Gastroesophageal sphincter (tissue), 4 donors: ENCODE data around the gene COL6A1. TPM values are rescaled to one million over a fixed set of nuclear protein-coding genes. Genes with fewer than 3 reads are reported as not detected.

ENCODE experiments used
- ATAC-seq: fragments of 150-250 bp; one replicate; pipeline ENCODE4 v1.9.1; 2016; ENCODE audit warnings: mild to moderate bottlenecking, moderate library complexity
- H3K27ac ChIP-seq, 4 donors: fragments of 200-600 bp; sonication (generic) in 3 of 4; 1 replicate in 3 of 4; 2 replicates in 1 of 4; pipeline ENCODE4 v1.5.1; 2016 to 2019
- H3K27me3 ChIP-seq: fragments of 200-600 bp; sonication (generic); one replicate; pipeline ENCODE4 v1.5.1; 2019
- H3K36me3 ChIP-seq, 2 donors: fragments of 200-600 bp; sonication (generic); one replicate each; pipeline ENCODE4 v1.5.1; 2019; ENCODE audit warnings: control low read depth in 1 of 2
- H3K4me1 ChIP-seq, 3 donors: fragments of 200-600 bp; sonication (generic); 1 replicate in 2 of 3; 2 replicates in 1 of 3; pipeline ENCODE4 v1.5.1; 2016 to 2019; ENCODE audit warnings: control low read depth in 2 of 3
- H3K4me3 ChIP-seq, 2 donors: fragments of 200-600 bp; sonication (generic); one replicate each; pipeline ENCODE4 v1.5.1; 2019; ENCODE audit warnings: mild to moderate bottlenecking in 1 of 2, moderate library complexity in 1 of 2
- H3K9me3 ChIP-seq, 3 donors: fragments of 200-600 bp; sonication (generic); one replicate each; pipeline ENCODE4 v1.5.1; 2017 to 2019; ENCODE audit warnings: control low read depth in 2 of 3
- EP300 ChIP-seq: sonication (generic); formaldehyde crosslinking; IDR thresholded peaks from one replicate; pipeline ENCODE4 v1.6.1; 2017; ENCODE audit warnings: antibody characterized with exemption, mild to moderate bottlenecking
- POLR2A ChIP-seq, 2 donors: fragments of 450-650 bp; IDR thresholded peaks; one replicate each; pipeline ENCODE4 v1.6.1; 2017; ENCODE audit warnings: antibody characterized with exemption in 2 of 2, mild to moderate bottlenecking in 2 of 2, moderate library complexity in 1 of 2
- POLR2AphosphoS5 ChIP-seq: sonication (generic); formaldehyde crosslinking; IDR thresholded peaks from one replicate; pipeline ENCODE4 v1.6.1; 2017; ENCODE audit warnings: antibody characterized with exemption
- WGBS, 2 donors: methylation state at CpG; one replicate each; pipeline ENCODE4 v1.1.5; 2018; ENCODE audit warnings: low coverage in 1 of 2; 5-methylcytosine and 5-hydroxymethylcytosine counted together
- total RNA-seq, 4 donors: library from RNA; depleted of rRNA; stranded (reverse); fragments of >200 nt; gene quantifications; one replicate each; pipeline ENCODE4 v1.1.0, GENCODE V29; 2016
- TF ChIP-seq, protein P1 (sequence below), 4 experiments: fragments of 200-600 bp in 2 of 4; fragments of 450-650 bp in 2 of 4; sonication (generic) in 1 of 4; IDR thresholded peaks; one replicate each; pipeline ENCODE4 v1.5.1; 2017 to 2019; ENCODE audit warnings: antibody characterized with exemption in 4 of 4, mild to moderate bottlenecking in 2 of 4, moderate library complexity in 2 of 4

COL6A1 gene
- total RNA-seq, 4 donors from 2014 or later: 477 to 1,231 (median 878) TPM

DNA sequence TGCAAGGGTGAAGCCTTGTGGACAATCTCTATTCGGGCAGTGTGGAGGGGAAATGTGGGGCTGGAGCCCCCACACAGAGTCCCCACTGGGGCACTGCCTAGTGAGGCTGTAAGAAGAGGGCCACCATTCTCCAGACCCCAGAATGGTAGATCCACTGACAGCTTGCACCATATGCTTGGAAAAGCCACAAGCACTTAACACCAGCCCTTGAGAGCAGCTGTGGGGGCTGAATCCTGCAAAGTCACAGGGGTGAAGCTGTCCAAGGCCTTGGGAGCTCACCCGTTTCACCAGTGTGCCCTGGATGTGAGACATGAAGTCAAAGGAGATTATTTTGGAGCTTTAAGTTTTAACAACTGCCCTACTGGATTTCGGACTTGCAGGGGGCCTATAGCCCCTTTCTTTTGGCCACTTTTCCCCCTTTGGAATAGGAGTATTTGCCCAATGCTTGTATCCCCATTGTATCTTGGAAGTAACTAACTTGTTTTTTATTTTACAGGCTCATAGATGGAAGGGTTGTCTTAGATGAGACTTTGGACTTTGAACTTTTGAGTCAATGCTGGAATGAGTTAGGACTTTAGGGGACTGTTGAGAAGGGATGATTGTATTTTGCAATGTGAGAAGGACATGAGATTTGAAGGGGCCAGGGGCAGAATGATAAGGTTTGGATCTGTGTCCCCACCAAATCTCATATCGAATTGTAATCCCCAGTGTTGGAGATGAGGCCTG is 16.3 kb upstream of the COL6A1 start:
- peaks cover 0 to 8% (median 0%) of the 10 kb centered on the region in 3 donors for H3K9me3 ChIP-seq
- TF ChIP-seq POLR2A (IDR thresholded peaks at IDR 0.05) (no peak), POLR2AphosphoS5 (no peak), EP300 (no peak)
- TF ChIP-seq, protein P1, sequence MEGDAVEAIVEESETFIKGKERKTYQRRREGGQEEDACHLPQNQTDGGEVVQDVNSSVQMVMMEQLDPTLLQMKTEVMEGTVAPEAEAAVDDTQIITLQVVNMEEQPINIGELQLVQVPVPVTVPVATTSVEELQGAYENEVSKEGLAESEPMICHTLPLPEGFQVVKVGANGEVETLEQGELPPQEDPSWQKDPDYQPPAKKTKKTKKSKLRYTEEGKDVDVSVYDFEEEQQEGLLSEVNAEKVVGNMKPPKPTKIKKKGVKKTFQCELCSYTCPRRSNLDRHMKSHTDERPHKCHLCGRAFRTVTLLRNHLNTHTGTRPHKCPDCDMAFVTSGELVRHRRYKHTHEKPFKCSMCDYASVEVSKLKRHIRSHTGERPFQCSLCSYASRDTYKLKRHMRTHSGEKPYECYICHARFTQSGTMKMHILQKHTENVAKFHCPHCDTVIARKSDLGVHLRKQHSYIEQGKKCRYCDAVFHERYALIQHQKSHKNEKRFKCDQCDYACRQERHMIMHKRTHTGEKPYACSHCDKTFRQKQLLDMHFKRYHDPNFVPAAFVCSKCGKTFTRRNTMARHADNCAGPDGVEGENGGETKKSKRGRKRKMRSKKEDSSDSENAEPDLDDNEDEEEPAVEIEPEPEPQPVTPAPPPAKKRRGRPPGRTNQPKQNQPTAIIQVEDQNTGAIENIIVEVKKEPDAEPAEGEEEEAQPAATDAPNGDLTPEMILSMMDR (IDR thresholded peaks at IDR 0.05): no peak
- H3K27ac ChIP-seq: no peak overlapping the region
- WGBS, 2 donors: 100% methylated on average over 2 to 3 of the region's 4 CpGs
- H3K36me3 ChIP-seq: no peaks in the 10 kb centered on the region
- H3K27me3 ChIP-seq: no peaks in the 10 kb centered on the region
- no peak for ATAC-seq
- H3K4me3 ChIP-seq: no peak overlapping the region
- H3K4me1 ChIP-seq: peaks cover 0 to 4% (median under 1%) of the 10 kb centered on the region in 3 donors

DNA sequence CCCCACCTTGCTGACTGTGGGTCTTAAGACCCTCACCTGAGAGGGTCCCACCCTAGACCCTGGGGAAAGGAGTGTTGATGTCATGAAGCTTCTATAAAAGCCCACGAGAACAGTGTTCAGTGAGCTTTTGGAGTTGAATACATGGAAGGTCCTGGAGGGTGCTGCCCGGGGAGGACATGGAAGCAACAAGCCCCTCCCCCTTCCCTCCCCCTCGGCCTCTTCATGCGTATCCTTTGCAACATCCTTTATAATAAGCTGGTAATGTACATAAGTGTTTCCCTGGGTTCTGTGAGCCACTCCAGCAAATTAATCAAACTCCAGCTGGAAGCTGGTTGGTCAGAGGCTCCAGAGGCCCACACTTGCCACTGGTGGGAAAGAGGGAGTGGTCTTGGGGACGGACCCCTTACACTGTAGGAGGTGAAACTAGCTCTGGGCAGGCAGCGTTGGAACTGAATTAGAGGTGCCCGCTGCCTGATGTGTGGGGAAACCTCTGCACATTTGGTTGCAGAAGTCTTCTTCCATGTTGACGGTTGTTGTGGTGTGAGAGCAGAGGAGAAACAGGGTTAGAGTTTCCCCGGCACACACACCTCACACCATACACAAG is 14.7 kb upstream of the COL6A1 start:
- 57 to 82% methylated on average over 3 to 5 of the region's 9 CpGs for WGBS, 2 donors
- H3K4me1 ChIP-seq: peaks cover 0 to 20% (median 17%) of the 10 kb centered on the region in 3 donors
- no peak for TF ChIP-seq POLR2A (IDR thresholded peaks at IDR 0.05)
- TF ChIP-seq, protein P1 (IDR thresholded peaks at IDR 0.05): no peak
- no peak for TF ChIP-seq EP300
- TF ChIP-seq POLR2AphosphoS5: no peak

DNA sequence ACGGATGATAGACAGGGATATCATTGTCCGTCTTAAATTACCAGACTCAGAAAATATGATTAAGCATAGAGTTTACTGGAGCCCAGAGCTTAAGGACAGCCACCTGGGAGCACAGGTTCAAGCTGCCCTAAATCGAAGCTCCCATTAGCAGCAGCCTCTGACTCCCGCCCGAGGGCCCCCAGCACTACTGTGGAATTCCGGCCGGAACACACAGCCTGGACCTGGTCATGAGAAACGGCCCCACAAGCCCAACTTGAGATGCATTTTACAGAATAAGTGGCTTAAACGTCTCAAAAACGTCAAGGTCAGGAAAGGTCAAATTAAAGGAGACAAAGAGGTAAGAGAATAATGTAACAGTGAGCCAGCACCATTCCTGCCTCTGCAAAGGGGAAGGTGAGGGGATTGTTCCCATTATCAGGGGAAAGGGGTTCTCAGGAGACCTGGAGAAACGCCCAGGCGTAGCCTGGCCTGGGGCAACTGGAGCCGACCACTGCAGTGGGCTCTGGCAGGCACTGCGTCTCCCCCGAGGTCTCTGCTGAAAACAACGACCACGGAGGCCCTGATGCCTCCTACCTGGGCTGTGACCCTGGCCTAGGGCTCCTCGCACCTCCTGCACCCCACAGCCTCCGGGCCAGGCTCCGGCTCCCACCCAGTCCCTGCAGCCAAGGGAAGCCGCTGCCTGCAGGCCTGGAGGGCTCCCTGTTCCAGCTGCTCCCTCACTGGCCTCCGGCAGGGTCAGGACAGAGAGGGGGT is 11.5 kb upstream of the COL6A1 start:
- Histone ChIP-seq H3K27me3 (no peaks in the 10 kb centered on the region), H3K4me1 (peaks cover 0 to 52% (median 39%) of the 10 kb centered on the region in 3 donors), H3K9me3 (no peaks in the 10 kb centered on the region), H3K36me3 (no peaks in the 10 kb centered on the region), H3K4me3 (no peak overlapping the region), H3K27ac (peak overlapping the region in 3 of 4 donors; percentile 94 to 99 (median 98))
- ATAC-seq: no peak
- TF ChIP-seq POLR2A (IDR thresholded peaks at IDR 0.05) (no peak), EP300 (no peak), POLR2AphosphoS5 (no peak)
- TF ChIP-seq, protein P1 (IDR thresholded peaks at IDR 0.05): no peak
- WGBS, 2 donors: 49 to 69% methylated on average over 4 to 15 of the region's 22 CpGs

More for the DNA sequence above, 14.7 kb upstream of the COL6A1 start:
- Histone ChIP-seq H3K4me3 (no peak overlapping the region), H3K27me3 (no peaks in the 10 kb centered on the region), H3K27ac (no peak overlapping the region), H3K9me3 (peaks cover 0 to 8% (median 0%) of the 10 kb centered on the region in 3 donors), H3K36me3 (no peaks in the 10 kb centered on the region)
- ATAC-seq: no peak

DNA sequence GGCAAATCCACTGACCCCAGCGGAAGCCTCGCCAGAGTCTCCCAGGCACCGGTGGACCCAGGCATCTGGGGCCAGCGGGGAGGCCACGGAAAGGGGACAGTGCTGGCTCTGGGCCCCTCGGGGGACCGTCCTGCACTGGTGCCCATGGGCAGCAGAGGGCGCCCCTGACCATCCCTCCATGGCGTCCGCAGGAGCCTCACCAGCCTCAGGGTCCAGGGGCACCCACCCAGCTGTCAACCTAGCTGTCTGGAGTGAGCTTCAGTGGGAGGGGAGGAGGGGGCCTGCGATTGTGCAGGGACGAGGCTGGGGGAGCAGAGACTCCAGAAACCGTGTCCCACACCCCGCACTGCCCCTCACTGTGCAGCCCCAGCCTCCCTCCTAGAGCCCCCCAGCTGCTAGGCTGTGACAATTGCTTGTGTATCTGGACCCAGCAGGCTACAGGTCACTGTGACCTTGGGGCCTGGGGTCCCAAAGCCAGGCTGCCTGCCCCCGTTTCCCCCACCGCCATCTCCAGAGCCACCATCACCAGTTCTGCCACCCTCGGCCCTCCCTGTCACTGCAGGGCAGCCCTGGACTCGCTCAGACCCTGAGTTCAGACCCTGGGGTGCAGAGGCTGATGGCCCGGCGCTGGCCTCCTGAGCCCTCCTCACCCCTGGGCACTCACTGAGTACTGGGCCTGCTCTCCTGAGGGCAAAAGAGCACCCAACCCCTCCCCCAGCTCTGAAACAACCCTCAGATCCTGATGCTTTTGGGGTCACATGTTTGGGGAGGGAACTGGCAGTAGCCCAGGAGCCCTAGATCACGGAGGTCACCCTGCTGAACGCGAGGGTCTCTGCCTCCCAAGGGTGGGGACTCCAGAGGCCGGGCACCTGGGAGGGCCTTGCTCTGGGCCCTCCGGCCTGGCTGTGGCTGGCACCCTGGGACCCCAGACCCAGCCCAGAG is 10.6 kb upstream of the COL6A1 start:
- no peaks in the 10 kb centered on the region for H3K27me3 ChIP-seq
- peaks cover 0 to 60% (median 39%) of the 10 kb centered on the region in 3 donors for H3K4me1 ChIP-seq
- H3K36me3 ChIP-seq: no peaks in the 10 kb centered on the region
- TF ChIP-seq POLR2AphosphoS5: no peak
- TF ChIP-seq, protein P1 (IDR thresholded peaks at IDR 0.05): peak; percentile 87 to 98 (median 90)
- no peaks in the 10 kb centered on the region for H3K9me3 ChIP-seq
- WGBS, 2 donors: no CpG with 5 or more reads among the region's 25 CpGs
- peak; percentile 42 for ATAC-seq
- peak overlapping the region; percentile 21 to 99 (median 96) for H3K27ac ChIP-seq
- no peak overlapping the region for H3K4me3 ChIP-seq
